Measurements from ENCODE around the gene RAB11FIP3. TPM values are rescaled to one million over a fixed set of nuclear protein-coding genes. Genes with fewer than 3 reads are reported as not detected.
A peak's percentile ranks its signal among the peaks of the same experiment; 100 is the strongest.

Gene RAB11FIP3
- total and polyA plus RNA-seq, 9 of the 15 experiments (the other 6 are each of a cell fraction or from before 2014, with no cell fraction given) = 0.46 to 13.1 (median 4.3) TPM

- TF ChIP-seq MEIS2 (IDR thresholded peaks at IDR 0.05; ENCODE audit: partially characterized antibody) (peak; percentile 17), TAF1 (IDR thresholded peaks at IDR 0.05; ENCODE audit: control insufficient read depth, extremely low read depth, insufficient read depth, low read length, severe bottlenecking) (peak; percentile 20), SIN3A (IDR thresholded peaks at IDR 0.05; ENCODE audit: borderline replicate concordance in 2 of 2, control insufficient read depth in 1 of 2, low read depth in 2 of 2, low read length in 2 of 2) (peak; percentile 20 to 40; a peak in 2 of 4 replicates), HNRNPLL (IDR thresholded peaks at IDR 0.05; ENCODE audit: low read depth, low read length, poor library complexity, severe bottlenecking) (peak; percentile 98), SLC30A9 (CRISPR knock-in tag; IDR thresholded peaks at IDR 0.05) (no peak), RBM22 (IDR thresholded peaks at IDR 0.05; ENCODE audit: low read depth, low read length, poor library complexity, severe bottlenecking) (peak; percentile 28), CREB3L1 (IDR thresholded peaks at IDR 0.05; ENCODE audit: borderline replicate concordance, low read depth) (peak; percentile 97), UBTF (IDR thresholded peaks at IDR 0.05; ENCODE audit: borderline replicate concordance in 1 of 2, low read depth in 2 of 2, low read length in 2 of 2) (peak; percentile 100), ZNF766 (CRISPR knock-in tag; conservative IDR thresholded peaks at IDR 0.05) (peak; percentile 94), MYC (IDR thresholded peaks at IDR 0.05; ENCODE audit: low read depth, low read length) (peak; percentile 48; the same call in 1 of the 2 replicates), MYC (CRISPR knock-in tag; IDR thresholded peaks at IDR 0.05; ENCODE audit: borderline replicate concordance, low read depth) (0 out of 2 replicates have a peak, but pooled peaks have one; percentile 41), SMAD1 (IDR thresholded peaks at IDR 0.05; ENCODE audit: low read depth, low read length, partially characterized antibody) (no peak), HEY1 (CRISPR knock-in tag; IDR thresholded peaks at IDR 0.05; ENCODE audit: borderline replicate concordance) (no peak), CREB1 (IDR thresholded peaks at IDR 0.05) (peak; percentile 84), CREB1 (CRISPR knock-in tag; IDR thresholded peaks at IDR 0.05) (peak; percentile 62)
- TF ChIP-seq, protein P1, sequence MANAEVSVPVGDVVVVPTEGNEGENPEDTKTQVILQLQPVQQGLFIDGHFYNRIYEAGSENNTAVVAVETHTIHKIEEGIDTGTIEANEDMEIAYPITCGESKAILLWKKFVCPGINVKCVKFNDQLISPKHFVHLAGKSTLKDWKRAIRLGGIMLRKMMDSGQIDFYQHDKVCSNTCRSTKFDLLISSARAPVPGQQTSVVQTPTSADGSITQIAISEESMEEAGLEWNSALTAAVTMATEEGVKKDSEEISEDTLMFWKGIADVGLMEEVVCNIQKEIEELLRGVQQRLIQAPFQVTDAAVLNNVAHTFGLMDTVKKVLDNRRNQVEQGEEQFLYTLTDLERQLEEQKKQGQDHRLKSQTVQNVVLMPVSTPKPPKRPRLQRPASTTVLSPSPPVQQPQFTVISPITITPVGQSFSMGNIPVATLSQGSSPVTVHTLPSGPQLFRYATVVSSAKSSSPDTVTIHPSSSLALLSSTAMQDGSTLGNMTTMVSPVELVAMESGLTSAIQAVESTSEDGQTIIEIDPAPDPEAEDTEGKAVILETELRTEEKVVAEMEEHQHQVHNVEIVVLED (CRISPR knock-in tag; IDR thresholded peaks at IDR 0.05) = peak; percentile 93
- TF ChIP-seq, protein P2, sequence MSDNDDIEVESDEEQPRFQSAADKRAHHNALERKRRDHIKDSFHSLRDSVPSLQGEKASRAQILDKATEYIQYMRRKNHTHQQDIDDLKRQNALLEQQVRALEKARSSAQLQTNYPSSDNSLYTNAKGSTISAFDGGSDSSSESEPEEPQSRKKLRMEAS (CRISPR knock-in tag; IDR thresholded peaks at IDR 0.05) = peak; percentile 44; the same call in 1 of the 2 replicates
- TF ChIP-seq, protein P3, sequence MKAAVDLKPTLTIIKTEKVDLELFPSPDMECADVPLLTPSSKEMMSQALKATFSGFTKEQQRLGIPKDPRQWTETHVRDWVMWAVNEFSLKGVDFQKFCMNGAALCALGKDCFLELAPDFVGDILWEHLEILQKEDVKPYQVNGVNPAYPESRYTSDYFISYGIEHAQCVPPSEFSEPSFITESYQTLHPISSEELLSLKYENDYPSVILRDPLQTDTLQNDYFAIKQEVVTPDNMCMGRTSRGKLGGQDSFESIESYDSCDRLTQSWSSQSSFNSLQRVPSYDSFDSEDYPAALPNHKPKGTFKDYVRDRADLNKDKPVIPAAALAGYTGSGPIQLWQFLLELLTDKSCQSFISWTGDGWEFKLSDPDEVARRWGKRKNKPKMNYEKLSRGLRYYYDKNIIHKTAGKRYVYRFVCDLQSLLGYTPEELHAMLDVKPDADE (conservative IDR thresholded peaks at IDR 0.05; ENCODE audit: control insufficient read depth, low read depth, low read length) = peak; percentile 96
Observed at GRCh38 chr16:527015-527903, 101.8 kb downstream of the RAB11FIP3 start, which contains the start of gene CAPN15 (continued).

Measured in K562 (cell line).